Stimulated activated CD4-positive, alpha-beta T cell treated with anti-CD3 and anti-CD28 coated beads, TNF-alpha, amount 100 ng/mL, for 1 hour (primary cell): ENCODE measurements around the gene LMAN2L.

Experiments
- DNase-seq, 3 donors: peaks; one replicate each; pipeline ENCODE4 v3.0.0-alpha.2; 2020; ENCODE audit warnings: low read depth in 3 of 3, low spot score in 1 of 3

The LMAN2L gene

GRCh38 chr2:96760036-96760985 lies 20.4 kb upstream of the LMAN2L start, which contains the start of gene CNNM4:
CNNM4 (plus strand) TSS chr2:96760902; CDS start chr2:96761000, 98 bp downstream.
- DNase-seq: peak; percentile 78 to 85 (median 81)

- DNase-seq: no peak
Measured at GRCh38 chr2:96759548-96759947, 19.7 kb upstream of the LMAN2L start.

GRCh38 chr2:96758987-96759386 lies 19.1 kb upstream of the LMAN2L start:
- DNase-seq: no peak

- DNase-seq: no peak
Measured at GRCh38 chr2:96757477-96757860, 17.6 kb upstream of the LMAN2L start.

GRCh38 chr2:96756788-96757476 lies 17.1 kb upstream of the LMAN2L start:
- DNase-seq: no peak

GRCh38 chr2:96754317-96754716 lies 14.5 kb upstream of the LMAN2L start:
- DNase-seq: no peak

GRCh38 chr2:96753661-96754282 lies 13.9 kb upstream of the LMAN2L start:
- no peak for DNase-seq

- DNase-seq: no peak
Measured at GRCh38 chr2:96751800-96752199, 11.9 kb upstream of the LMAN2L start.

- no peak for DNase-seq
Measured at GRCh38 chr2:96747061-96747617, 7.3 kb upstream of the LMAN2L start.

GRCh38 chr2:96739076-96739632 lies 710 bp downstream of the LMAN2L start:
- no peak for DNase-seq

- DNase-seq: no peak
Measured at GRCh38 chr2:96737831-96738230, 2.0 kb downstream of the LMAN2L start.

- DNase-seq: no peak
Measured at GRCh38 chr2:96737251-96737650, 2.6 kb downstream of the LMAN2L start.

GRCh38 chr2:96734880-96735583 lies 4.8 kb downstream of the LMAN2L start:
- DNase-seq: no peak

- no peak for DNase-seq
Measured at GRCh38 chr2:96733931-96734330, 5.9 kb downstream of the LMAN2L start.

GRCh38 chr2:96730212-96730611 lies 9.7 kb downstream of the LMAN2L start:
- no peak for DNase-seq

- DNase-seq: no peak
Measured at GRCh38 chr2:96729748-96730147, 10.1 kb downstream of the LMAN2L start.

- DNase-seq: no peak
Measured at GRCh38 chr2:96727431-96727830, 12.4 kb downstream of the LMAN2L start.

GRCh38 chr2:96726131-96726530 lies 13.7 kb downstream of the LMAN2L start:
- no peak for DNase-seq

- no peak for DNase-seq
Measured at GRCh38 chr2:96716388-96716787, 23.5 kb downstream of the LMAN2L start.

- no peak for DNase-seq
Measured at GRCh38 chr2:96715658-96716057, 24.2 kb downstream of the LMAN2L start.

GRCh38 chr2:96710985-96711384 lies 28.9 kb downstream of the LMAN2L start:
- no peak for DNase-seq
